H1 (cell line): ENCODE measurements around the gene PIGH. TPM values are rescaled to one million over a fixed set of nuclear protein-coding genes. Genes with fewer than 3 reads are reported as not detected.

Experiments
- CTCF ChIA-PET: fragments of 300-600 bp; sonication (Branson Sonifier 250); formaldehyde crosslinking; loops from one replicate; lab custom pipeline; 2021; ENCODE audit not compliant: partially characterized antibody; lab: Charles Lee
- POLR2A ChIA-PET: fragments of 300-600 bp; sonication (Branson Sonifier 250); formaldehyde crosslinking; loops from one replicate; lab custom pipeline; 2021; ENCODE audit warnings: inconsistent platforms; ENCODE audit not compliant: partially characterized antibody; lab: Charles Lee
- DNase-seq, 2 experiments: peaks; one replicate each; pipeline versions ENCODE4 v3.0.0 to v3.0.0-alpha.2; 2010 to 2022; ENCODE audit warnings: low spot score in 2 of 2, low read depth in 1 of 2, mixed read lengths in 1 of 2
- FAIRE-seq: peaks from 2 replicates; lab custom pipeline; 2011; peaks lifted over from hg19 to GRCh38; lab: Jason Lieb, UNC
- H2AFZ ChIP-seq: 2 replicates; pipeline ENCODE4 v1.8.1; 2012; ENCODE audit warnings: low read length, inconsistent platforms
- H2AK5ac ChIP-seq: 2 replicates; pipeline ENCODE4 v1.6.1; 2013; ENCODE audit warnings: low read depth, low read length
- H2BK120ac ChIP-seq: replicated peaks from 2 replicates; pipeline ENCODE3; 2013; ENCODE audit warnings: low read depth, low read length, inconsistent platforms
- H2BK12ac ChIP-seq: 2 replicates; pipeline ENCODE4 v1.6.1; 2013; ENCODE audit warnings: low read depth, low read length
- H2BK15ac ChIP-seq: 2 replicates; pipeline ENCODE4 v1.6.1; 2013; ENCODE audit warnings: low read length
- H2BK20ac ChIP-seq: 2 replicates; pipeline ENCODE4 v1.6.1; 2013; ENCODE audit warnings: low read length
- H2BK5ac ChIP-seq: 2 replicates; pipeline ENCODE4 v1.6.1; 2013; ENCODE audit warnings: low read depth, low read length
- H3K14ac ChIP-seq: 2 replicates; pipeline ENCODE4 v1.6.1; 2013; ENCODE audit warnings: inconsistent platforms; ENCODE audit not compliant: insufficient read length
- H3K18ac ChIP-seq: 2 replicates; pipeline ENCODE4 v1.6.1; 2013; ENCODE audit warnings: low read length; ENCODE audit errors: extremely low read depth
- H3K23ac ChIP-seq: 2 replicates; pipeline ENCODE4 v1.6.1; 2013; ENCODE audit warnings: inconsistent platforms; ENCODE audit not compliant: insufficient read length
- H3K23me2 ChIP-seq: 2 replicates; pipeline ENCODE4 v1.6.1; 2013; ENCODE audit warnings: low read depth, low read length
- H3K27ac ChIP-seq: 2 replicates; pipeline ENCODE4 v1.6.1; 2011; ENCODE audit warnings: low read depth, low read length, inconsistent platforms
- H3K27me3 ChIP-seq, 4 experiments: replicated peaks in 1 of 4; 1 replicate in 1 of 4; 2 replicates in 3 of 4; pipeline versions ENCODE4 v1.6.1 to v1.8.1; 2011 to 2013; ENCODE audit warnings: low read length in 3 of 4, mild to moderate bottlenecking in 3 of 4, inconsistent platforms in 2 of 4, mixed read lengths in 2 of 4, moderate library complexity in 1 of 4; ENCODE audit not compliant: control insufficient read depth in 3 of 4, insufficient read depth in 3 of 4; ENCODE audit errors: extremely low read depth in 1 of 4
- H3K36me3 ChIP-seq, 4 experiments: 2 replicates each; pipeline versions ENCODE4 v1.6.1 to v1.8.1; 2011 to 2013; ENCODE audit warnings: mild to moderate bottlenecking in 4 of 4, low read length in 3 of 4, moderate library complexity in 2 of 4, control low read depth in 1 of 4, inconsistent platforms in 1 of 4; ENCODE audit not compliant: insufficient read depth in 4 of 4, control insufficient read depth in 2 of 4
- H3K4ac ChIP-seq: replicated peaks from 2 replicates; pipeline ENCODE3; 2013; ENCODE audit warnings: low read length, low read depth, mixed read lengths, inconsistent platforms; ENCODE audit not compliant: insufficient read length
- H3K4me1 ChIP-seq, 4 experiments: replicated peaks in 1 of 4; 1 replicate in 1 of 4; 2 replicates in 3 of 4; pipeline versions ENCODE4 v1.6.1 to v1.8.1; 2011 to 2013; ENCODE audit warnings: low read length in 3 of 4, inconsistent platforms in 2 of 4, mixed read lengths in 1 of 4; ENCODE audit not compliant: insufficient read depth in 4 of 4, control insufficient read depth in 3 of 4
- H3K4me2 ChIP-seq, 2 experiments: 2 replicates each; pipeline versions ENCODE4 v1.6.1 to v1.8.1; 2011 to 2013; ENCODE audit warnings: low read depth in 2 of 2, low read length in 2 of 2, control low read depth in 1 of 2, inconsistent platforms in 1 of 2, mild to moderate bottlenecking in 1 of 2; ENCODE audit not compliant: insufficient read depth in 1 of 2
- H3K4me3 ChIP-seq, 4 experiments: fragments of 200-600, 300-600 bp in 1 of 4; sonication (generic), shearing (Covaris generic), sonication (Bioruptor Twin) in 1 of 4; 2 replicates each; pipeline versions ENCODE4 v1.5.1 to v1.8.1; 2011 to 2016; ENCODE audit warnings: low read length in 4 of 4, low read depth in 3 of 4, control low read depth in 2 of 4, inconsistent platforms in 2 of 4, mild to moderate bottlenecking in 2 of 4, mixed read lengths in 1 of 4, moderate library complexity in 1 of 4; ENCODE audit not compliant: insufficient read depth in 2 of 4; ENCODE audit errors: extremely low read depth in 1 of 4
- H3K56ac ChIP-seq: replicated peaks from 2 replicates; pipeline ENCODE3; 2013; ENCODE audit warnings: low read depth, mild to moderate bottlenecking, mixed read lengths, low read length, inconsistent platforms; ENCODE audit not compliant: insufficient read length
- H3K79me1 ChIP-seq: 2 replicates; pipeline ENCODE4 v1.6.1; 2013; ENCODE audit warnings: low read depth, low read length, control low read depth
- H3K79me2 ChIP-seq, 2 experiments: 2 replicates each; pipeline versions ENCODE4 v1.6.1 to v1.8.1; 2012 to 2013; ENCODE audit warnings: low read length in 2 of 2, mild to moderate bottlenecking in 2 of 2, inconsistent platforms in 1 of 2; ENCODE audit not compliant: insufficient read depth in 2 of 2, control insufficient read depth in 1 of 2
- H3K9ac ChIP-seq, 4 experiments: replicated peaks in 1 of 4; 1 replicate in 1 of 4; 2 replicates in 3 of 4; pipeline versions ENCODE4 v1.6.1 to v1.8.1; 2011 to 2013; ENCODE audit warnings: low read depth in 3 of 4, low read length in 3 of 4, control low read depth in 2 of 4, mild to moderate bottlenecking in 2 of 4, moderate library complexity in 2 of 4, inconsistent platforms in 1 of 4; ENCODE audit errors: extremely low read depth in 1 of 4
- H3K9me3 ChIP-seq, 2 experiments: 2 replicates each; pipeline versions ENCODE4 v1.6.1 to v1.8.1; 2012 to 2013; ENCODE audit warnings: mild to moderate bottlenecking in 2 of 2, moderate library complexity in 2 of 2, control low read depth in 1 of 2, inconsistent platforms in 1 of 2, low read depth in 1 of 2, low read length in 1 of 2, mixed read lengths in 1 of 2; ENCODE audit not compliant: insufficient read depth in 2 of 2
- H4K20me1 ChIP-seq, 2 experiments: replicated peaks in 1 of 2; 2 replicates each; pipeline versions ENCODE3 to v1.8.1; 2011 to 2013; ENCODE audit warnings: inconsistent platforms in 2 of 2, low read length in 2 of 2, mild to moderate bottlenecking in 1 of 2; ENCODE audit not compliant: insufficient read depth in 2 of 2, control insufficient read depth in 1 of 2
- H4K5ac ChIP-seq: 2 replicates; pipeline ENCODE4 v1.6.1; 2013; ENCODE audit warnings: low read length, low read depth, mixed read lengths, inconsistent platforms; ENCODE audit not compliant: insufficient read length
- H4K8ac ChIP-seq: 2 replicates; pipeline ENCODE4 v1.8.0; 2013; ENCODE audit warnings: mild to moderate bottlenecking, moderate library complexity, low read length, inconsistent platforms; ENCODE audit not compliant: insufficient read depth; ENCODE audit errors: extremely low read depth
- H4K91ac ChIP-seq: replicated peaks from 2 replicates; pipeline ENCODE3; 2013; ENCODE audit warnings: low read length, mixed read lengths, inconsistent platforms; ENCODE audit not compliant: insufficient read length
- JUN ChIP-seq: IDR thresholded peaks from 2 replicates; pipeline ENCODE4 v1.6.1; 2011; ENCODE audit warnings: low read depth, mild to moderate bottlenecking, improper control_type of control experiment, low read length
- WGBS, 2 experiments: shearing (Covaris generic) in 1 of 2; methylation state at CpG; one replicate each; pipeline versions ENCODE4 v1.1.6 to v1.1.7; 2013 to 2015; ENCODE audit warnings: low lambda C conversion rate in 2 of 2, mixed read lengths in 2 of 2, inconsistent platforms in 1 of 2, low coverage in 1 of 2, missing lambda C conversion rate in 1 of 2; ENCODE audit not compliant: insufficient replicate concordance in 2 of 2, insufficient coverage in 1 of 2, insufficient read length in 1 of 2; ENCODE audit errors: extremely low coverage in 1 of 2, missing lambda C conversion rate in 1 of 2; 5-methylcytosine and 5-hydroxymethylcytosine counted together
- polyA plus RNA-seq, 7 experiments: library from polyadenylated mRNA; depleted of rRNA in 3 of 7; stranded (reverse) in 5 of 7; unstranded in 2 of 7; fragments of >200 nt in 5 of 7; fragments of 200-250 nt in 2 of 7; gene quantifications; 1 replicate in 5 of 7; 2 replicates in 1 of 7; 4 replicates in 1 of 7; pipeline versions ENCODE4 v1.2.1 to v1.2.3, GENCODE V29; 2011 to 2013; ENCODE audit warnings: missing spikeins in 2 of 7, mixed read lengths in 2 of 7
- total RNA-seq: library from RNA; stranded (reverse); fragmentation: NEBNext Ultra II Directional; extraction: Animal tissue kit (Norgen Biotek cat#: 25700); gene quantifications from 2 replicates; pipeline ENCODE4 v1.2.1, GENCODE V29; 2021

PIGH gene
- total and polyA plus RNA-seq, 2 of the 8 experiments (the other 6 are each of a cell fraction or from before 2014, with no cell fraction given), result 7.2 to 8.6 TPM

- ChIA-PET CTCF (interaction anchor here (0.6 to 0.7 kb wide), 2 partner anchors 101 to 181 kb away, joined by 3 read pairs; no protein-coding TSS in a partner anchor), POLR2A (no interaction called here)
- Histone ChIP-seq H2BK15ac (no peak overlapping the region), H4K20me1 (no peaks in the 10 kb centered on the region), H3K9me3 (no peaks in the 10 kb centered on the region; a peak in 1 of 4 replicates), H3K14ac (no peak overlapping the region), H2BK120ac (no peak overlapping the region), H3K4me2 (no peak overlapping the region), H2BK12ac (no peak overlapping the region), H3K79me1 (no peaks in the 10 kb centered on the region), H3K18ac (no peak overlapping the region), H3K23me2 (peaks cover 2% of the 10 kb centered on the region; the same call in 1 of the 2 replicates), H3K9ac (no peak overlapping the region), H3K4me1 (no peaks in the 10 kb centered on the region; a peak in 1 of 7 replicates), H2AK5ac (no peak overlapping the region), H2BK5ac (no peak overlapping the region), H2BK20ac (no peak overlapping the region), H3K27ac (no peak overlapping the region), H3K4ac (no peak overlapping the region), H2AFZ (no peak overlapping the region), H3K56ac (no peak overlapping the region), H3K27me3 (peaks cover 12 to 66% (median 44%) of the 10 kb centered on the region in 4 experiments), H3K79me2 (no peaks in the 10 kb centered on the region), H4K5ac (no peak overlapping the region), H4K91ac (no peak overlapping the region), H4K8ac (no peak overlapping the region), H3K4me3 (no peak overlapping the region), H3K36me3 (no peaks in the 10 kb centered on the region), H3K23ac (no peak overlapping the region)
- FAIRE-seq (no peak), DNase-seq (no peak)
- WGBS, 2 experiments, result 75% methylated on average over 5 of the region's 5 CpGs; no CpG with 5 or more reads in 1 of the 2 experiments
- TF ChIP-seq JUN, result no peak
Measured at GRCh38 chr14:67602995-67603545, 3.0 kb upstream of the PIGH start.
